Ovary (tissue), 3 donors: Measurements from ENCODE around the gene AFM.

Experiments used
- EP300 ChIP-seq: sonication (generic); formaldehyde crosslinking; IDR thresholded peaks from one replicate; pipeline ENCODE4 v1.6.1; 2017; ENCODE audit warnings: antibody characterized with exemption
- POLR2A ChIP-seq: fragments of 450-650 bp; IDR thresholded peaks from one replicate; pipeline ENCODE4 v1.6.1; 2017; ENCODE audit warnings: antibody characterized with exemption, mild to moderate bottlenecking, moderate library complexity
- TF ChIP-seq, protein P1 (sequence below), 3 donors: fragments of 450-650 bp in 2 of 3; fragments of 200-600 bp in 1 of 3; IDR thresholded peaks; one replicate each; pipeline versions ENCODE4 v1.5.1 to v1.8.0; 2016 to 2022; ENCODE audit warnings: antibody characterized with exemption in 3 of 3, mild to moderate bottlenecking in 1 of 3
- donor health status: DM: no; HTN: no; CAD: no.

DNA sequence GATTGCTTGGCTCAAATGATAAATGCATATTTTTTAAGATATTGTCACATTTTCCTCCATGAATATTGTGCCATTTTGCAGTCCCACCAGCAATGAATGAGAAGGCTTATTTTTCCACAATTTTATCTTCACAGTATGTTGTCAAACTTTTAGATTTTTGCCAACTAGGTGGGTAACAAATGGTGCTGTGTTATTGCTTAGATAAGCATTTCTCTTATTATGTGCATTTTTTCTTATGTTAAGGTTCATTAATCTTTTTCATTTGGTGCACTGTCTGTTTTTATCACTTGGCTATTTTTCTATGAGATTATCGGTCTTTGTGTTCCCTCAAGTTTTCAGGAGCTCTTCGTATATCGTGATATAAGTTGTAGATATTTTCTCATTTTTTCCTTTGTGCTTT is 13.4 kb upstream of the AFM start:
- TF ChIP-seq, protein P1, sequence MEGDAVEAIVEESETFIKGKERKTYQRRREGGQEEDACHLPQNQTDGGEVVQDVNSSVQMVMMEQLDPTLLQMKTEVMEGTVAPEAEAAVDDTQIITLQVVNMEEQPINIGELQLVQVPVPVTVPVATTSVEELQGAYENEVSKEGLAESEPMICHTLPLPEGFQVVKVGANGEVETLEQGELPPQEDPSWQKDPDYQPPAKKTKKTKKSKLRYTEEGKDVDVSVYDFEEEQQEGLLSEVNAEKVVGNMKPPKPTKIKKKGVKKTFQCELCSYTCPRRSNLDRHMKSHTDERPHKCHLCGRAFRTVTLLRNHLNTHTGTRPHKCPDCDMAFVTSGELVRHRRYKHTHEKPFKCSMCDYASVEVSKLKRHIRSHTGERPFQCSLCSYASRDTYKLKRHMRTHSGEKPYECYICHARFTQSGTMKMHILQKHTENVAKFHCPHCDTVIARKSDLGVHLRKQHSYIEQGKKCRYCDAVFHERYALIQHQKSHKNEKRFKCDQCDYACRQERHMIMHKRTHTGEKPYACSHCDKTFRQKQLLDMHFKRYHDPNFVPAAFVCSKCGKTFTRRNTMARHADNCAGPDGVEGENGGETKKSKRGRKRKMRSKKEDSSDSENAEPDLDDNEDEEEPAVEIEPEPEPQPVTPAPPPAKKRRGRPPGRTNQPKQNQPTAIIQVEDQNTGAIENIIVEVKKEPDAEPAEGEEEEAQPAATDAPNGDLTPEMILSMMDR (IDR thresholded peaks at IDR 0.05), result no peak
- TF ChIP-seq EP300 (no peak), POLR2A (no peak)
